ENCODE measurements around the gene CFAP69.

CFAP69 gene

GRCh38 chr7:90244909-90245851 lies at the start of gene CFAP69:
Gene CFAP69, plus strand, starts transcription at chr7:90245174. Its CDS starts 251 bp downstream, at chr7:90245425.
- DNase-seq = peak; percentile 20

- no peak for DNase-seq
These were observed 43.3 kb upstream of the CFAP69 start for GRCh38 chr7:90201500-90202195.

GRCh38 chr7:90207956-90208355 lies 37.0 kb upstream of the CFAP69 start:
- DNase-seq = no peak

GRCh38 chr7:90209776-90210175 lies 35.2 kb upstream of the CFAP69 start:
- no peak for DNase-seq

- no peak for DNase-seq
These were observed 34.5 kb upstream of the CFAP69 start for GRCh38 chr7:90210475-90210874.

- DNase-seq = no peak
These were observed 34.0 kb upstream of the CFAP69 start for GRCh38 chr7:90210981-90211380.

GRCh38 chr7:90211391-90212148 lies 33.4 kb upstream of the CFAP69 start, which contains the start of gene STEAP2:
Gene STEAP2, plus strand, starts transcription at chr7:90211740. Its CDS starts 13,343 bp downstream, at chr7:90225083.
- DNase-seq = peak; percentile 52

- DNase-seq = no peak
These were observed 32.9 kb upstream of the CFAP69 start for GRCh38 chr7:90212149-90212495.

GRCh38 chr7:90213521-90213920 lies 31.5 kb upstream of the CFAP69 start:
- DNase-seq = no peak

- no peak for DNase-seq
These were observed 28.8 kb upstream of the CFAP69 start for GRCh38 chr7:90216080-90216674.

- DNase-seq = no peak
These were observed 28.2 kb upstream of the CFAP69 start for GRCh38 chr7:90216771-90217170.

- DNase-seq = no peak
These were observed 22.6 kb upstream of the CFAP69 start for GRCh38 chr7:90222390-90222789.

GRCh38 chr7:90222811-90223725 lies 21.9 kb upstream of the CFAP69 start:
- no peak for DNase-seq

- no peak for DNase-seq
These were observed 20.8 kb upstream of the CFAP69 start for GRCh38 chr7:90224195-90224594.

- DNase-seq = no peak
These were observed 19.8 kb upstream of the CFAP69 start for GRCh38 chr7:90225181-90225580.

GRCh38 chr7:90225601-90226000 lies 19.4 kb upstream of the CFAP69 start:
- no peak for DNase-seq

- DNase-seq = no peak
These were observed 17.7 kb upstream of the CFAP69 start for GRCh38 chr7:90227259-90227658.

- no peak for DNase-seq
These were observed 15.3 kb upstream of the CFAP69 start for GRCh38 chr7:90229682-90230081.

- DNase-seq = no peak
These were observed 14.1 kb upstream of the CFAP69 start for GRCh38 chr7:90230834-90231233.

- no peak for DNase-seq
These were observed 13.7 kb upstream of the CFAP69 start for GRCh38 chr7:90231304-90231703.

GRCh38 chr7:90232430-90232829 lies 12.5 kb upstream of the CFAP69 start:
- no peak for DNase-seq

GRCh38 chr7:90233569-90233968 lies 11.4 kb upstream of the CFAP69 start:
- no peak for DNase-seq
